IMR-90 (cell line): ENCODE measurements around the gene NALCN. TPM values are rescaled to one million over a fixed set of nuclear protein-coding genes. Genes with fewer than 3 reads are reported as not detected.
A peak's percentile ranks its signal among the peaks of the same experiment; 100 is the strongest.

Experiments
- ATAC-seq: fragments of 200-7000 bp; cut with Tn5 transposase; 2 replicates; pipeline ENCODE4 v1.9.1; 2020; ENCODE audit warnings: low read depth, mild to moderate bottlenecking, moderate library complexity
- BruUV-seq: library from RNA; stranded (reverse); fragments of 400-500 nt; replicated peaks from 2 replicates; lab custom pipeline; 2021; lab: Mats Ljungman, UMichigan
- CTCF ChIA-PET: fragments of 300-600 bp; formaldehyde crosslinking; extraction: SDS; loops from one replicate; lab custom pipeline; 2021; ENCODE audit warnings: antibody characterized with exemption; lab: Yijun Ruan, JAX
- POLR2A ChIA-PET: fragments of 300-600 bp; sonication (Branson Sonifier 250); formaldehyde crosslinking; loops from one replicate; lab custom pipeline; 2022; ENCODE audit warnings: antibody characterized with exemption; ENCODE audit not compliant: unreplicated experiment; lab: Charles Lee
- DNase-seq: peaks from one replicate; pipeline ENCODE4 v3.0.0; 2013
- H2AFZ ChIP-seq: replicated peaks from 2 replicates; pipeline ENCODE3; 2013; ENCODE audit warnings: low read length, mild to moderate bottlenecking; ENCODE audit not compliant: poor library complexity
- H2AK5ac ChIP-seq: 2 replicates; pipeline ENCODE4 v1.6.1; 2013; ENCODE audit warnings: low read depth, low read length, inconsistent platforms
- H2AK9ac ChIP-seq: replicated peaks from 2 replicates; pipeline ENCODE3; 2013; ENCODE audit warnings: mild to moderate bottlenecking, low read depth, low read length, moderate library complexity; ENCODE audit not compliant: poor library complexity
- H2BK120ac ChIP-seq: 2 replicates; pipeline ENCODE4 v1.6.1; 2013; ENCODE audit warnings: low read depth, low read length, inconsistent platforms
- H2BK15ac ChIP-seq: 3 replicates; pipeline ENCODE4 v1.6.1; 2013; ENCODE audit warnings: low read depth, low read length, inconsistent platforms
- H2BK20ac ChIP-seq: 2 replicates; pipeline ENCODE4 v1.6.1; 2013; ENCODE audit warnings: low read depth, mild to moderate bottlenecking, inconsistent platforms, low read length, moderate library complexity
- H2BK5ac ChIP-seq: 2 replicates; pipeline ENCODE4 v1.6.1; 2013; ENCODE audit warnings: mild to moderate bottlenecking, low read depth, low read length, inconsistent platforms; ENCODE audit not compliant: poor library complexity, severe bottlenecking
- H3K14ac ChIP-seq: replicated peaks from 2 replicates; pipeline ENCODE4 v1.6.1; 2013; ENCODE audit warnings: low read depth, low read length, inconsistent platforms
- H3K18ac ChIP-seq: 2 replicates; pipeline ENCODE4 v1.6.1; 2013; ENCODE audit warnings: low read depth, low read length, control low read depth
- H3K23ac ChIP-seq: 2 replicates; pipeline ENCODE4 v1.6.1; 2013; ENCODE audit warnings: low read depth, low read length, inconsistent platforms
- H3K27ac ChIP-seq: 2 replicates; pipeline ENCODE4 v1.5.1; 2013; ENCODE audit warnings: mild to moderate bottlenecking, control low read depth, low read length; ENCODE audit not compliant: insufficient read depth
- H3K27me3 ChIP-seq: 2 replicates; pipeline ENCODE4 v1.6.1; 2013; ENCODE audit warnings: low read length; ENCODE audit not compliant: control insufficient read depth, insufficient read depth
- H3K36me3 ChIP-seq: 2 replicates; pipeline ENCODE4 v1.6.1; 2013; ENCODE audit warnings: low read length, mixed read lengths; ENCODE audit not compliant: control insufficient read depth, insufficient read depth
- H3K4ac ChIP-seq: 2 replicates; pipeline ENCODE4 v1.6.1; 2013; ENCODE audit warnings: low read depth, low read length, inconsistent platforms
- H3K4me1 ChIP-seq: 2 replicates; pipeline ENCODE4 v1.6.1; 2013; ENCODE audit warnings: low read length, mixed read lengths; ENCODE audit not compliant: control insufficient read depth, insufficient read depth
- H3K4me2 ChIP-seq: 2 replicates; pipeline ENCODE4 v1.6.1; 2013; ENCODE audit warnings: low read depth, mild to moderate bottlenecking, control low read depth, low read length, moderate library complexity
- H3K4me3 ChIP-seq: 2 replicates; pipeline ENCODE4 v1.5.1; 2013; ENCODE audit warnings: low read depth, mild to moderate bottlenecking, control low read depth, low read length, moderate library complexity; ENCODE audit not compliant: insufficient read depth
- H3K56ac ChIP-seq: 2 replicates; pipeline ENCODE4 v1.6.1; 2013; ENCODE audit warnings: low read length, inconsistent platforms; ENCODE audit not compliant: insufficient read depth; ENCODE audit errors: extremely low read depth
- H3K79me1 ChIP-seq, 2 experiments: 2 replicates each; pipeline ENCODE4 v1.6.1; 2013; ENCODE audit warnings: low read length in 2 of 2, inconsistent platforms in 1 of 2, low read depth in 1 of 2
- H3K9ac ChIP-seq: 2 replicates; pipeline ENCODE4 v1.6.1; 2013; ENCODE audit warnings: low read depth, low read length, control low read depth
- H3K9me1 ChIP-seq: 2 replicates; pipeline ENCODE4 v1.6.1; 2013; ENCODE audit warnings: low read length, inconsistent platforms; ENCODE audit not compliant: insufficient read depth
- H3K9me3 ChIP-seq: 2 replicates; pipeline ENCODE4 v1.6.1; 2013; ENCODE audit warnings: low read length; ENCODE audit not compliant: control insufficient read depth, insufficient read depth
- H4K20me1 ChIP-seq: 2 replicates; pipeline ENCODE4 v1.6.1; 2013; ENCODE audit warnings: low read length, inconsistent platforms; ENCODE audit not compliant: insufficient read depth
- H4K5ac ChIP-seq: 2 replicates; pipeline ENCODE4 v1.6.1; 2013; ENCODE audit warnings: mild to moderate bottlenecking, low read depth, low read length, control low read depth
- H4K8ac ChIP-seq, 2 experiments: 2 replicates each; pipeline ENCODE4 v1.6.1; 2013; ENCODE audit warnings: low read depth in 2 of 2, low read length in 2 of 2, control low read depth in 1 of 2, inconsistent platforms in 1 of 2
- H4K91ac ChIP-seq: 2 replicates; pipeline ENCODE4 v1.6.1; 2013; ENCODE audit warnings: low read depth, low read length, inconsistent platforms; ENCODE audit not compliant: insufficient read depth
- CEBPB ChIP-seq: IDR thresholded peaks from 2 replicates; pipeline ENCODE4 v1.6.1; 2012; ENCODE audit warnings: low read depth, low read length, improper control_type of control experiment
- CHD1 ChIP-seq: IDR thresholded peaks from 2 replicates; pipeline ENCODE4 v1.6.1; 2012; ENCODE audit warnings: low read depth, low read length, improper control_type of control experiment
- CTCF ChIP-seq: conservative IDR thresholded peaks from 2 replicates; pipeline ENCODE4 v1.5.1; 2012; ENCODE audit warnings: mild to moderate bottlenecking, low read depth, low read length, improper control_type of control experiment
- MAFK ChIP-seq: IDR thresholded peaks from 2 replicates; pipeline ENCODE4 v1.6.1; 2012; ENCODE audit warnings: low read depth, low read length, improper control_type of control experiment
- MXI1 ChIP-seq: IDR thresholded peaks from 2 replicates; pipeline ENCODE4 v1.6.1; 2012; ENCODE audit warnings: low read depth, mild to moderate bottlenecking, low read length, moderate library complexity, borderline replicate concordance
- NFE2L2 ChIP-seq: fragments of 150-350 bp; IDR thresholded peaks from 2 replicates; pipeline ENCODE4 v1.6.1; 2016; ENCODE audit warnings: low read depth, mild to moderate bottlenecking, low read length
- POLR2A ChIP-seq: IDR thresholded peaks from 2 replicates; pipeline ENCODE4 v1.6.1; 2012; ENCODE audit warnings: mild to moderate bottlenecking, low read depth, low read length
- RAD21 ChIP-seq: IDR thresholded peaks from 2 replicates; pipeline ENCODE4 v1.6.1; 2012; ENCODE audit warnings: low read length, improper control_type of control experiment
- RCOR1 ChIP-seq: IDR thresholded peaks from 2 replicates; pipeline ENCODE4 v1.6.1; 2012; ENCODE audit warnings: mild to moderate bottlenecking, low read length, improper control_type of control experiment; ENCODE audit not compliant: insufficient replicate concordance
- RFX5 ChIP-seq: IDR thresholded peaks from 2 replicates; pipeline ENCODE4 v1.8.0; 2012; ENCODE audit warnings: low read depth, mild to moderate bottlenecking, low read length, moderate library complexity
- SMC3 ChIP-seq: fragments of 150-350 bp; IDR thresholded peaks from 2 replicates; pipeline ENCODE4 v1.6.1; 2016; ENCODE audit warnings: low read depth, mild to moderate bottlenecking, antibody characterized with exemption, low read length, moderate library complexity
- USF2 ChIP-seq: fragments of 150-350 bp; IDR thresholded peaks from 2 replicates; pipeline ENCODE4 v1.6.1; 2017; ENCODE audit warnings: mild to moderate bottlenecking, antibody characterized with exemption, low read length, low read depth
- WGBS, 2 experiments: methylation state at CpG; one replicate each; pipeline versions ENCODE4 v1.1.5 to v1.1.7; 2013; ENCODE audit warnings: missing lambda C conversion rate in 2 of 2; ENCODE audit not compliant: insufficient read length in 1 of 2; ENCODE audit errors: extremely low coverage in 2 of 2; 5-methylcytosine and 5-hydroxymethylcytosine counted together
- dilution Hi-C: fragments of 300-500 bp; cut with HindIII; formaldehyde crosslinking; loops from one replicate; pipeline ENCODE4 v1.14.3; 2018; ENCODE audit warnings: low sequenced_read_pairs; ENCODE audit not compliant: unreplicated experiment
- in situ Hi-C: fragments of 300-500 bp; cut with MboI; formaldehyde crosslinking; loops from 3 replicates; pipeline ENCODE4 v1.14.3; 2019; ENCODE audit warnings: low sequenced_read_pairs, inconsistent platforms, mixed read lengths
- intact Hi-C: fragments of 100-400 bp; cut with micrococcal nuclease; formaldehyde crosslinking; loops from 2 replicates; pipeline ENCODE4 v1.10.0; 2022
- polyA plus RNA-seq, 3 experiments: library from polyadenylated mRNA; depleted of rRNA; stranded (reverse); fragments of >200 nt; gene quantifications; 2 replicates each; pipeline ENCODE4 v1.2.3, GENCODE V29; 2012; ENCODE audit warnings: low replicate concordance in 1 of 3
- total RNA-seq: library from RNA; depleted of rRNA; stranded (reverse); fragments of >200 nt; gene quantifications from 2 replicates; pipeline ENCODE4 v1.2.3, GENCODE V29; 2012

Gene NALCN
- total and polyA plus RNA-seq, 2 of the 4 experiments (the other 2 are of a cell fraction), result 2.9 to 4.8 TPM

- WGBS, 2 experiments, result no CpG with 5 or more reads among the region's 3 CpGs
- no TSS peak for BruUV-seq
- H2AFZ ChIP-seq, result no peak overlapping the region
- H2AK9ac ChIP-seq, result no peak overlapping the region
- no peaks in the 10 kb centered on the region for H3K27me3 ChIP-seq
- no peak overlapping the region for H3K23ac ChIP-seq
- H3K79me1 ChIP-seq, result no peaks in the 10 kb centered on the region
- dilution Hi-C loops, result no loop called here
- H3K18ac ChIP-seq, result peak overlapping the region; percentile 36; the same call in 1 of the 2 replicates
- H2BK20ac ChIP-seq, result no peak overlapping the region; the same call in 1 of the 2 replicates
- no peaks in the 10 kb centered on the region for H3K9me1 ChIP-seq
- H4K5ac ChIP-seq, result no peak overlapping the region
- H3K56ac ChIP-seq, result no peak overlapping the region
- H3K4me3 ChIP-seq, result no peak overlapping the region
- H3K36me3 ChIP-seq, result no peaks in the 10 kb centered on the region
- H2BK15ac ChIP-seq, result no peak overlapping the region
- POLR2A ChIA-PET, result no interaction called here
- no peak overlapping the region for H3K4ac ChIP-seq
- no peaks in the 10 kb centered on the region for H3K4me1 ChIP-seq
- no peak overlapping the region for H3K9ac ChIP-seq
- CTCF ChIA-PET, result no interaction called here
- H2AK5ac ChIP-seq, result peak overlapping the region; percentile 37; the same call in 1 of the 2 replicates
- no peak for ATAC-seq
- no peaks in the 10 kb centered on the region for H3K9me3 ChIP-seq
- intact Hi-C loops, result no loop called here
- H3K14ac ChIP-seq, result no peak overlapping the region
- no peak overlapping the region for H3K4me2 ChIP-seq
- no peak overlapping the region for H4K91ac ChIP-seq
- no peaks in the 10 kb centered on the region for H4K20me1 ChIP-seq
- H2BK120ac ChIP-seq, result peak overlapping the region; percentile 21; the same call in 1 of the 2 replicates
- H3K27ac ChIP-seq, result no peak overlapping the region
- in situ Hi-C loops, result no loop called here
- no peak for DNase-seq
- TF ChIP-seq USF2 (no peak), SMC3 (no peak), MAFK (no peak), POLR2A (no peak), CHD1 (no peak), RAD21 (no peak), MXI1 (no peak), RFX5 (no peak), NFE2L2 (no peak), CEBPB (no peak), RCOR1 (no peak), CTCF (no peak)
- no peak overlapping the region for H4K8ac ChIP-seq
- H2BK5ac ChIP-seq, result no peak overlapping the region
Measured at GRCh38 chr13:101210774-101211173, 205.5 kb downstream of the NALCN start.
